Peyer's patch (tissue), 4 donors: Measurements from ENCODE around the gene LZTFL1. TPM values are rescaled to one million over a fixed set of nuclear protein-coding genes. Genes with fewer than 3 reads are reported as not detected.

Source experiments
- DNase-seq, 3 donors: peaks; one replicate each; pipeline ENCODE4 v3.0.0-alpha.2; 2017 to 2019
- H3K27ac ChIP-seq, 4 donors: fragments of 200-600 bp; sonication (generic); one replicate each; pipeline ENCODE4 v1.5.1; 2016 to 2019
- H3K27me3 ChIP-seq, 2 donors: fragments of 200-600 bp; sonication (generic); one replicate each; pipeline ENCODE4 v1.5.1; 2019
- H3K36me3 ChIP-seq, 3 donors: fragments of 200-600 bp; sonication (generic); one replicate each; pipeline ENCODE4 v1.5.1; 2016 to 2019
- H3K4me1 ChIP-seq, 4 donors: fragments of 200-600 bp; sonication (generic); one replicate each; pipeline ENCODE4 v1.5.1; 2016 to 2019
- H3K4me3 ChIP-seq, 4 donors: fragments of 200-600 bp; sonication (generic); 1 replicate in 3 of 4; 2 replicates in 1 of 4; pipeline ENCODE4 v1.5.1; 2016 to 2019; ENCODE audit warnings: mild to moderate bottlenecking in 1 of 4
- H3K9me3 ChIP-seq, 4 donors: fragments of 200-600 bp; sonication (generic); one replicate each; pipeline ENCODE4 v1.5.1; 2016 to 2019; ENCODE audit warnings: mild to moderate bottlenecking in 1 of 4
- POLR2A ChIP-seq, 2 donors: fragments of 450-650 bp; IDR thresholded peaks; one replicate each; pipeline ENCODE4 v1.5.1; 2017; ENCODE audit warnings: antibody characterized with exemption in 2 of 2, mild to moderate bottlenecking in 2 of 2, moderate library complexity in 2 of 2
- total RNA-seq, 4 donors: library from RNA; depleted of rRNA; stranded (reverse); fragments of >200 nt; gene quantifications; one replicate each; pipeline ENCODE4 v1.1.0, GENCODE V29; 2016
- TF ChIP-seq, protein P1 (sequence below), 6 experiments: fragments of 450-650 bp in 4 of 6; fragments of 200-600 bp in 2 of 6; sonication (generic) in 1 of 6; IDR thresholded peaks; one replicate each; pipeline ENCODE4 v1.5.1; 2017 to 2019; ENCODE audit warnings: antibody characterized with exemption in 6 of 6, mild to moderate bottlenecking in 3 of 6, moderate library complexity in 1 of 6

Gene LZTFL1
- total RNA-seq, 4 donors from 2014 or later: 4.9 to 30.5 (median 9.9) TPM

DNA sequence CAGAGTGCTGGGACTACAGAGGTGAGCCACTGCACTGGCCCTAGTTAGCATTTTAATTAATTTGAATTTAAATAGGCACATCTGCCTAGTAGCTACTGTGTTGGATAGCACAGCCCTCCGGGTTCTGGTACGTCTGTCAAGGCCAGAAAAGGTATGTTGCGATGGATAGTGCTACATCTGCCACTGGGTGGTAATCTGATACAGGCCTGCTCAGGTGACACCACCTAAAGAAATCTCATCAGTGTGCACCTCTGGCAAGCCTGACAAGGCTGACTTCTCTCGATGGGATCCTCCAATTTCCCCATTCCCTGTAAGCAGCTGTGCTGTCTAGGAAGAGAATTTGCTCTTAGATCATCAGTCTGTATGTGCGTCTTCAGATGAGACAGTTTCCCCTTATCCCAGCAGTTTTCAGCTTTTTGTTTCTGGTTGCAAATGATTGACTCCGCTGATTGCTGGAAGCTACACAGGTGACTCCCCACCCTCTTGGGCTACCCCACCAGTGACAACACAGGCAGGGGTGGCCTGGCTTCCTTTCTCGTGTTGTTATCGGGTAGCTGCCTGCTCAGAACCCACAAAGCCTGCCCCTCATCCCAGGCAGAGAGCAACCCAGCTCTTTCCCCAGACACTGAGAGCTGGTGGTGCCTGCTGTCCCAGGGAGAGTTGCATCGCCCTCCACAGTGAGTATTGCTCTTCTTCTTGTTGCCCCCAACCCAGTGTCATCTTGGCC lies 44.2 kb upstream of the LZTFL1 start, which contains the start of gene CCR9:
TSS of gene CCR9 (plus strand) at position 565 of the 727 bp plus-strand sequence. CDS start 8,391 bp downstream, outside the sequence.
- peaks cover 0 to 18% (median 2%) of the 10 kb centered on the region in 4 donors for H3K4me1 ChIP-seq
- H3K36me3 ChIP-seq: no peaks in the 10 kb centered on the region
- H3K27ac ChIP-seq: peak within 1 kb of the TSS; percentile 33 to 78 (median 54)
- peak within 1 kb of the TSS in 3 of 4 donors; percentile 4 to 38 (median 28) for H3K4me3 ChIP-seq
- TF ChIP-seq, protein P1, sequence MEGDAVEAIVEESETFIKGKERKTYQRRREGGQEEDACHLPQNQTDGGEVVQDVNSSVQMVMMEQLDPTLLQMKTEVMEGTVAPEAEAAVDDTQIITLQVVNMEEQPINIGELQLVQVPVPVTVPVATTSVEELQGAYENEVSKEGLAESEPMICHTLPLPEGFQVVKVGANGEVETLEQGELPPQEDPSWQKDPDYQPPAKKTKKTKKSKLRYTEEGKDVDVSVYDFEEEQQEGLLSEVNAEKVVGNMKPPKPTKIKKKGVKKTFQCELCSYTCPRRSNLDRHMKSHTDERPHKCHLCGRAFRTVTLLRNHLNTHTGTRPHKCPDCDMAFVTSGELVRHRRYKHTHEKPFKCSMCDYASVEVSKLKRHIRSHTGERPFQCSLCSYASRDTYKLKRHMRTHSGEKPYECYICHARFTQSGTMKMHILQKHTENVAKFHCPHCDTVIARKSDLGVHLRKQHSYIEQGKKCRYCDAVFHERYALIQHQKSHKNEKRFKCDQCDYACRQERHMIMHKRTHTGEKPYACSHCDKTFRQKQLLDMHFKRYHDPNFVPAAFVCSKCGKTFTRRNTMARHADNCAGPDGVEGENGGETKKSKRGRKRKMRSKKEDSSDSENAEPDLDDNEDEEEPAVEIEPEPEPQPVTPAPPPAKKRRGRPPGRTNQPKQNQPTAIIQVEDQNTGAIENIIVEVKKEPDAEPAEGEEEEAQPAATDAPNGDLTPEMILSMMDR (IDR thresholded peaks at IDR 0.05): no peak
- TF ChIP-seq POLR2A (IDR thresholded peaks at IDR 0.05): peak; percentile 34 to 51
- H3K9me3 ChIP-seq: no peaks in the 10 kb centered on the region
- no peaks in the 10 kb centered on the region for H3K27me3 ChIP-seq
- peak in 1 of 3 donors; percentile 82 for DNase-seq

DNA sequence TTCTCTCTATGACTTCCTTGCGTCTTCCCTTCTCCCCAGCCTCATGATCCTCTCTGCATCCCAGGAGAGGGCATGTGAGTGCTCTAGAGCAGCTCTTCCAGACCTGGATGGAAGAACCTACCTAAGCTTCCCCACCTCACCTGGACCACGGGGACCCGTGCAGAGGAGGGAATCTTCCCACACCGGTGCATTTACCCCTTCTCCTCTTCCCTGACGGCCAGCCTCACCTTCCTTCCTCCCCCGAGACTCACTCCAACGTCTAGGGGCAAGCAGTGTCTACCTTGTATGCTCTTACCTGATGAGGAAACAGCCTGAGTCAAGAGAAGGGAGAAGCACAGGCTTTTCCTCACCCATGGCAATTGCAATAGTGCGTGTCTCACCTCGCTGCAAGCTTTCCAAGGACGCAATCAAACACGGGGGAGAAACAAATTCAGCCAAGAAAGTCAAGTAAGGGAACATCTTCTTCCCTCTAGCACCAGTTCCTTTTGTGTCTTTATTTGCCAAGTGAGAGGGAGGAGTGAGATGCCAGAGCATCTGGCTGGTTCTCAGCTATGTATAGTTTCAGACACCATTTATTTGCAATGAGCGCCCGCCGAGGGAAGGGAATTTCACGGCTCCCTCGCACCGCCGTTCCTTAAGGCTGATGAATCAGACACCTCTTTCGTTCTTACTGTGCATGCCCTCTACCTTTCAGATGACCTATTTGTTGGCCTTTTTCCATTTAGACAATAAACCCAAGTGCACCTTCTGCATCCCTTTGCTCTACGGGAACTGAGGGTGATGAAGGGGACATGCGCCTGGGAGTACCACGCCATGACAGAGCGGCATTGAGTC lies 42.7 kb upstream of the LZTFL1 start:
- Histone ChIP-seq H3K4me3 (peak overlapping the region in 1 of 4 donors; percentile 7), H3K27ac (peak overlapping the region; percentile 6 to 65 (median 40)), H3K27me3 (no peaks in the 10 kb centered on the region), H3K9me3 (no peaks in the 10 kb centered on the region), H3K4me1 (peaks cover 0 to 11% (median 4%) of the 10 kb centered on the region in 4 donors), H3K36me3 (no peaks in the 10 kb centered on the region)
- DNase-seq: no peak
- TF ChIP-seq, protein P1 (IDR thresholded peaks at IDR 0.05): no peak
- no peak for TF ChIP-seq POLR2A (IDR thresholded peaks at IDR 0.05)

DNA sequence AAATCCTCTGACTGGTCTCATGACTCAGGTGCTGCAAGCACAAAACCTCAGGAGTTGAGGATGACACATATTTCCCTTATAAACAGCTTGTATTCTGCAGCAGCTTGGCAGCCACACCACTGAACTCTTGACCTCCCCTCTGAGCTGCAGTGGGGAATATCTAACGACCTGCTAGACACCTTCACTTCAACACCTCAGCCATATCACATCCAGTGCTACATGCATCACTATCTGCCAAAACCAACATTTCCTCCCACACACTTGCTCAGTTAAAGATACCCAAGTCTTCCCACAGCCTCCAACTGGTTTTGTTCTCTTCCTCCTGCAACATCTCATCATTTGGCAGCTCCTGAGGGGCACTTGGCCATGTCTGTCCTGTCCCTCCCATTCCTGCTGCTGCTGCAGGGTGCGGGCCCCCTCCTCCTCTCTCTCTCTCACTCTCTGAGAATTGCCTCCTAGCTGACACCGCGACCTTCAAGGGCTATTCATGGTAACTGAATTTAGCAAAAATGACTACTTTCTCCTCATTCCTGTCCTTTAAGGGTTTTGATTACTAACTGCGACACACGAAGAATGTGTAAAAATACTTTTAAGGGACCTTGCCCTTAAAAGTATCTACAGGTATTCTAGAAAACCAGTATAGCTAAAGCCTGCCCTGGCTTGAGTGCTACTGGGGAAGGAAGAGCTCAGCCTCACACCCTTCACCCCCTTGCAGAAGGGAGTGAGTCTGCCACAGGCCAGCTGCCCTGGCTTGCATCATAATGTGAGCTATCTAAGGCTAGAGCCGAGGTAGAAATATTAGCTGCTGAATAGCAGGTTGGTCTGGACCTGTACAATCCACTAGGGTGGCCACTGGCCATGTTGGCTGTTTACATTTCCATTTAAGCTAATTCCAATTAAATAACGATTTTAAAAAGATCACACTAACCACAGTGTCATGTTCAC lies 39.4 kb upstream of the LZTFL1 start:
- Histone ChIP-seq H3K27ac (peak overlapping the region; percentile 42 to 80 (median 56)), H3K27me3 (no peaks in the 10 kb centered on the region), H3K9me3 (no peaks in the 10 kb centered on the region), H3K4me3 (no peak overlapping the region), H3K4me1 (peaks cover 0 to 9% (median 4%) of the 10 kb centered on the region in 4 donors), H3K36me3 (no peaks in the 10 kb centered on the region)
- peak in 1 of 3 donors; percentile 78 for DNase-seq
- peak in 1 of 2 donors; percentile 31 for TF ChIP-seq POLR2A (IDR thresholded peaks at IDR 0.05)
- TF ChIP-seq, protein P1 (IDR thresholded peaks at IDR 0.05): no peak

DNA sequence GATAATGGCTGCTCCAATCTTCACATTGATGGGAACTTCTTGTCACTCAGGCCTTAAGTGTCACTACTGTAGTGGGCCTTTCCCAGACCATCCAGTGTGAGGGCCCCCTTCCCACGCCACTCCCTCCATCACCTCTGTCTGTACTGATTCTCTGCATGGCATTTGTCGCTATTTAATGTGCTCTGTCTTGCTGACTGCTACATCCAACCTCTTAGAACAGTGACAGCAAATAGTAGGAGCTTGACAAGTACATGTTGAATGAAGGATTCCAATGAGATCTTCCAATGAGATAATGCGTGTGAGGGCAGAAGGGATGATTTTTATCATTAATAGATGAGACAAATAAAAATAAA lies 38.8 kb upstream of the LZTFL1 start:
- no peaks in the 10 kb centered on the region for H3K9me3 ChIP-seq
- H3K4me1 ChIP-seq: peaks cover 0 to 9% (median 4%) of the 10 kb centered on the region in 4 donors
- no peak for DNase-seq
- no peaks in the 10 kb centered on the region for H3K27me3 ChIP-seq
- H3K4me3 ChIP-seq: no peak overlapping the region
- H3K27ac ChIP-seq: peak overlapping the region; percentile 39 to 80 (median 50)
- no peaks in the 10 kb centered on the region for H3K36me3 ChIP-seq
- no peak for TF ChIP-seq POLR2A (IDR thresholded peaks at IDR 0.05)
- TF ChIP-seq, protein P1 (IDR thresholded peaks at IDR 0.05): no peak

DNA sequence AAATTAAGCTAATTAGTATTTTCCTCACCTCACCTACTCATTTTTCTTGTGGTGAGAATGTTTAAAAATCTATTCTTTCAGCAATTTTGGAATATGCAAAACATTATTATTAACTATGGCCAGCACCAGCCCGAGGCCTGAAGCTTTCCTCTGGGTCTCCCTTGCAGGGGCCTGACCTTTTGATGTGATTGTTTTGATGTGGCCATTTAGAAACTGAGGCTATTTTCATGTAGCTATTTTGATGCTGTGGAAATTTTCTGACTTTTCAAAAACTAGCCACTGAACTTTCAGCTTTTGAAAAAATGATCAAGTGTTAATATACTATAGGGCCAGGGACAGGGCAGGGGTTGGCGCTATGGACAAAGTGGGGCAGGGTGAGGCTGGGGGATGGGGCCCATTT lies 36.2 kb upstream of the LZTFL1 start:
- no peaks in the 10 kb centered on the region for H3K36me3 ChIP-seq
- H3K27me3 ChIP-seq: no peaks in the 10 kb centered on the region
- H3K4me3 ChIP-seq: no peak overlapping the region
- DNase-seq: no peak
- no peaks in the 10 kb centered on the region for H3K9me3 ChIP-seq
- peaks cover 0 to 9% (median 4%) of the 10 kb centered on the region in 4 donors for H3K4me1 ChIP-seq
- peak overlapping the region in 1 of 4 donors; percentile 13 for H3K27ac ChIP-seq
- no peak for TF ChIP-seq POLR2A (IDR thresholded peaks at IDR 0.05)
- TF ChIP-seq, protein P1 (IDR thresholded peaks at IDR 0.05): no peak
